ENCODE results near the gene ADAMTS2.

The ADAMTS2 gene

GRCh38 chr5:179212870-179213269, 132.4 kb downstream of the ADAMTS2 start:
- H3K9me3 ChIP-seq (ENCODE audit: control insufficient read depth, low read length) = no peaks in the 10 kb centered on the region
- no peaks in the 10 kb centered on the region for H3K27me3 ChIP-seq (ENCODE audit: control insufficient read depth, insufficient read depth, low read length)
- H3K4me1 ChIP-seq (ENCODE audit: control insufficient read depth, insufficient read depth, low read length) = no peaks in the 10 kb centered on the region
- no peaks in the 10 kb centered on the region for H3K36me3 ChIP-seq (ENCODE audit: control insufficient read depth, insufficient read depth, low read length)
- H3K4me3 ChIP-seq (ENCODE audit: low read length) = no peak overlapping the region
- H3K9ac ChIP-seq (ENCODE audit: low read length) = no peak overlapping the region

DNA sequence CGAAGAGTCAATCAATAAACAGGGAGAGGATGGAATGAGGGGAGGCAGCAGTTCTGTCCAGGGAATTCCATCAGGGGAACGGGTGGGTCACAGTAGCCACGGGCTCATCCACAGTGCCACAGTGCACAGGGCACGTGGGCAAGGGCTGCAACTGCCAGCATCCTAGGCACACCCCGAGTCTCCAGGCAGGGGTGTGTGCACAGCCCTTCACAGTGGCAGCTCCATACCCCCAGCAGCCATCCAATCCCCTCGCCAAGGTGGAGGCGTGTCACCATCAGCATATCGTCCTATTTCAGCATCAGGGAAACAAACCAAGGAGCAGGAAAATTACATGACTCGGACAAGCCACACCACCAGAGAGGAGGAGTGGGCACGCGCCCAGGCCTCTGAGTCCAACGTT, 133.6 kb downstream of the ADAMTS2 start:
- H3K27me3 ChIP-seq (ENCODE audit: control insufficient read depth, insufficient read depth, low read length) = no peaks in the 10 kb centered on the region
- no peak overlapping the region for H3K9ac ChIP-seq (ENCODE audit: low read length)
- H3K4me1 ChIP-seq (ENCODE audit: control insufficient read depth, insufficient read depth, low read length) = no peaks in the 10 kb centered on the region
- no peaks in the 10 kb centered on the region for H3K36me3 ChIP-seq (ENCODE audit: control insufficient read depth, insufficient read depth, low read length)
- H3K4me3 ChIP-seq (ENCODE audit: low read length) = no peak overlapping the region
- H3K9me3 ChIP-seq (ENCODE audit: control insufficient read depth, low read length) = no peaks in the 10 kb centered on the region

GRCh38 chr5:179211068-179211467, 134.2 kb downstream of the ADAMTS2 start:
- no peak overlapping the region for H3K9ac ChIP-seq (ENCODE audit: low read length)
- H3K27me3 ChIP-seq (ENCODE audit: control insufficient read depth, insufficient read depth, low read length) = no peaks in the 10 kb centered on the region
- no peak overlapping the region for H3K4me3 ChIP-seq (ENCODE audit: low read length)
- H3K4me1 ChIP-seq (ENCODE audit: control insufficient read depth, insufficient read depth, low read length) = no peaks in the 10 kb centered on the region
- H3K9me3 ChIP-seq (ENCODE audit: control insufficient read depth, low read length) = no peaks in the 10 kb centered on the region
- no peaks in the 10 kb centered on the region for H3K36me3 ChIP-seq (ENCODE audit: control insufficient read depth, insufficient read depth, low read length)

GRCh38 chr5:179210478-179210877, 134.8 kb downstream of the ADAMTS2 start:
- H3K4me3 ChIP-seq (ENCODE audit: low read length) = no peak overlapping the region
- H3K27me3 ChIP-seq (ENCODE audit: control insufficient read depth, insufficient read depth, low read length) = no peaks in the 10 kb centered on the region

DNA sequence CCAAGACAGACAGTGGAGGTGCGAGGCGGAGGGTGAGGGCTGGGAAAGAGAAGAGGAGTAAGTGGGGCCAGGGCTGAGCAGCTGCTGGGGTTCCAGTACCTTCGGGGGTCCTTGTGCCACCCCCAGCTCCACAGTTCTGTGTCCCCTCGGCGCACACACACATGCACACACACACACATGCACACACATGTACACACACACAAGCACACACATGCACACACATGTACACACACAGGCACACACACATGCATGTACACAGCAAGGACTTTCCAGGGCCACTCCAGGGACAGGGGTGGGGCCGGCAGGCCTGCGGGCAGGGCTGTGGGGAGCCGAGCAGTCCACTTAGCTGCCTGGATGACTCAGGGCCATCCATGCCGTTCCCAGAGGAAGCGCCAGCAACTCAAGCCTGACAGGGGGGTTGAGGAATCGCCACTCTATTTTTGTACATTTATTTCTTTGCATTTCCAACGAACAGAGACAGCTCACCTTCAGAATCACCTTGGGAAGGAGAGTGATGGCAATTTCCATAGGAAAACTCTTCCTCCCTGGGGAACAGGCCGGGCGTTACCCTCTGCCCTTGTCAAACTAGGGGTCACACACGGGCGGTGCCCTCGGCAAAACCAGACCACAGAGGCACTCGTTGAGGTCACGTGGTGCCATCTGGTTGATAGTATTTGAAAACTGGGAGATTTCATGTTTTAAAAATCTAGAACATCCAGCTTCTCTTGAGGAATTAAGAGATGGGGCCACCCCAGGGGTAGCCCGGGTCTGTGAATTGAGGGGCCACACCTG, 135.7 kb downstream of the ADAMTS2 start:
- Histone ChIP-seq H3K36me3 (ENCODE audit: control insufficient read depth, insufficient read depth, low read length) (no peaks in the 10 kb centered on the region), H3K9ac (ENCODE audit: low read length) (no peak overlapping the region), H3K4me3 (ENCODE audit: low read length) (no peak overlapping the region), H3K4me1 (ENCODE audit: control insufficient read depth, insufficient read depth, low read length) (no peaks in the 10 kb centered on the region), H3K27me3 (ENCODE audit: control insufficient read depth, insufficient read depth, low read length) (no peaks in the 10 kb centered on the region), H3K9me3 (ENCODE audit: control insufficient read depth, low read length) (no peaks in the 10 kb centered on the region)

More at GRCh38 chr5:179210478-179210877, 134.8 kb downstream of the ADAMTS2 start:
- no peak overlapping the region for H3K9ac ChIP-seq (ENCODE audit: low read length)
- no peaks in the 10 kb centered on the region for H3K4me1 ChIP-seq (ENCODE audit: control insufficient read depth, insufficient read depth, low read length)
- H3K9me3 ChIP-seq (ENCODE audit: control insufficient read depth, low read length) = no peaks in the 10 kb centered on the region
- no peaks in the 10 kb centered on the region for H3K36me3 ChIP-seq (ENCODE audit: control insufficient read depth, insufficient read depth, low read length)

GRCh38 chr5:179208706-179209358, 136.4 kb downstream of the ADAMTS2 start:
- H3K36me3 ChIP-seq (ENCODE audit: control insufficient read depth, insufficient read depth, low read length) = no peaks in the 10 kb centered on the region
- no peaks in the 10 kb centered on the region for H3K27me3 ChIP-seq (ENCODE audit: control insufficient read depth, insufficient read depth, low read length)
- no peaks in the 10 kb centered on the region for H3K4me1 ChIP-seq (ENCODE audit: control insufficient read depth, insufficient read depth, low read length)
- no peaks in the 10 kb centered on the region for H3K9me3 ChIP-seq (ENCODE audit: control insufficient read depth, low read length)
- H3K4me3 ChIP-seq (ENCODE audit: low read length) = no peak overlapping the region
- H3K9ac ChIP-seq (ENCODE audit: low read length) = no peak overlapping the region

DNA sequence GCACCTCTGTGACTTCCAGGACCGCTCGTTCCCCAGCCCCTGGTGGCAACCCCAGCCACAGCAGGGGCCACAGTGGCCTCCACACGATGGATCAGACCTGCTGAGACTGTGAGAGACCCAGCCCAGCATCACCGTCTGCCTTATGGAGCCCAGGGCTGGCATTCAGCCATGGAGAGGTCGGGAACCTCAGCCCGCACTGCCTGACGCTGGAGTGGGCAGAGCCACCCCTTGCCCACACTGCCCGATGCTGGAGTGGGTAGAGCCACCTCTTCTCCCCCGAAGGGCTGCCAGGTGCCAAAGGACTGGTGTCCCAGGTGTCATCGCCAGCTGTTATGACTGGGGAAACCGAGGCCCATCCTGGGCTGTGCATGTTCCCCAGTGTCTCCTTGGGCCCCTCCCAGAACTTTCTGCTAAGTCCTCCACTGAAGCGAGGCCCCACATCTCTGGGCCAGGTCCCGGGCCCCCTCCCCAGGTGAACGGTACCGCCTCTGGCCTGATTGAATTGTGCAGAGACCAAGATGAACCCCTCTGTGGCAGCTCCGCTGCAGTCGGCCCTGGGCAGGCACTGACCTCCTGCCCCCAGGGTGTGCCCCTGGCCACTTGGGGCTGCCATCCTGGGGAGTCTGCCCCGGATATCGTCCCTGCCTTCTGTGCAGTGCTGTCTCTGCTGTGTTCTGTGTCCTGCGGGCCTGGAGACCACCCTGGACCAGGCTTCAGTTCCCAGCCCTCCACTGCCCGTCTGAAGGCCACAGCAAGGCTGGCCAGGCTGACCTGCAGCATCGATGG, 137.1 kb downstream of the ADAMTS2 start:
- H3K4me1 ChIP-seq (ENCODE audit: control insufficient read depth, insufficient read depth, low read length) = no peaks in the 10 kb centered on the region
- H3K9me3 ChIP-seq (ENCODE audit: control insufficient read depth, low read length) = no peaks in the 10 kb centered on the region
- no peaks in the 10 kb centered on the region for H3K36me3 ChIP-seq (ENCODE audit: control insufficient read depth, insufficient read depth, low read length)
- H3K9ac ChIP-seq (ENCODE audit: low read length) = no peak overlapping the region
- no peak overlapping the region for H3K4me3 ChIP-seq (ENCODE audit: low read length)
- H3K27me3 ChIP-seq (ENCODE audit: control insufficient read depth, insufficient read depth, low read length) = no peaks in the 10 kb centered on the region

DNA sequence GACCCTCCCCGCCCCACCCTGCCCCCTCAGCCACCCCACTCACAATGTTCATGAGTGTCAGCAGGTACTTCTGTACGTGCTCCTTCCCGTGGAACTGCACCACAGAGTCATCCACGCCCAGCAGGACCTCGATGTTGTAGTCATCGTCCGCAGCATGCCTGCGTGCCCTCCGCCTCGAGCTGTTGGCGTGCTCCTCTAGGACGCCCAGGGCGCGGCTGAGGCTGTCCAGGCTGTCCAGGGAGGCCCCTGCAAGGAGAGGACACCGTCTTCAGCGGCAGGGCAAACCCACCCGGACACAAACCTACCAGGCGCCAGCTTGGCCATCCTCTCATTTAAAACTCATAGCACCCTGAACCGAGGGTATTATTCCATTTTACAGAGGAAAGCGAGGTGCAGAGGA, 137.8 kb downstream of the ADAMTS2 start:
- no peaks in the 10 kb centered on the region for H3K27me3 ChIP-seq (ENCODE audit: control insufficient read depth, insufficient read depth, low read length)
- H3K4me1 ChIP-seq (ENCODE audit: control insufficient read depth, insufficient read depth, low read length) = no peaks in the 10 kb centered on the region
- no peak overlapping the region for H3K9ac ChIP-seq (ENCODE audit: low read length)
- no peaks in the 10 kb centered on the region for H3K9me3 ChIP-seq (ENCODE audit: control insufficient read depth, low read length)
- H3K36me3 ChIP-seq (ENCODE audit: control insufficient read depth, insufficient read depth, low read length) = no peaks in the 10 kb centered on the region
- H3K4me3 ChIP-seq (ENCODE audit: low read length) = no peak overlapping the region

DNA sequence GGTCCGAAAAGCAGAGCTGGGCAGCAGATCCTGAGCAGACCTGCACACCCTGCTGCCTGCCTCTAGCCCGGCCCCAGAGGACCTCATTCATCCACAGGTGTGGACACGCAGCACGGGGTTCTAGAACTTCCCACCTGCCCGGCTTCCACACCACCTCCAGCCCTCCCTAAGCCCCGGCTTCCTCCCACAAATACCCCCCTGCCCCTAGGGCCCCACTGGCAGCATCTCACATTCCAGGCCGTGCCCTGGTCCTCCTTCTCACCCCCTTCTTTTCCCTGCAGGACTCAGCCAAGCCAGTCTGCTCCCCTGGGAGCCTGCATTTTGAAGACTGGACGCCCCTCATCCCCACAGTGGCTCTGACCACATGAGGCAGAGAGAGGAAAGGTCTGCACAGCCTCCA, 138.9 kb downstream of the ADAMTS2 start:
- no peak overlapping the region for H3K4me3 ChIP-seq (ENCODE audit: low read length)
- H3K36me3 ChIP-seq (ENCODE audit: control insufficient read depth, insufficient read depth, low read length) = no peaks in the 10 kb centered on the region
- no peaks in the 10 kb centered on the region for H3K4me1 ChIP-seq (ENCODE audit: control insufficient read depth, insufficient read depth, low read length)
- no peaks in the 10 kb centered on the region for H3K27me3 ChIP-seq (ENCODE audit: control insufficient read depth, insufficient read depth, low read length)
- no peaks in the 10 kb centered on the region for H3K9me3 ChIP-seq (ENCODE audit: control insufficient read depth, low read length)
- H3K9ac ChIP-seq (ENCODE audit: low read length) = no peak overlapping the region

- Histone ChIP-seq H3K36me3 (ENCODE audit: control insufficient read depth, insufficient read depth, low read length) (no peaks in the 10 kb centered on the region), H3K9ac (ENCODE audit: low read length) (no peak overlapping the region), H3K9me3 (ENCODE audit: control insufficient read depth, low read length) (no peaks in the 10 kb centered on the region), H3K4me1 (ENCODE audit: control insufficient read depth, insufficient read depth, low read length) (no peaks in the 10 kb centered on the region), H3K27me3 (ENCODE audit: control insufficient read depth, insufficient read depth, low read length) (no peaks in the 10 kb centered on the region), H3K4me3 (ENCODE audit: low read length) (no peak overlapping the region)
Observed at GRCh38 chr5:179205277-179205676, 140.0 kb downstream of the ADAMTS2 start.

DNA sequence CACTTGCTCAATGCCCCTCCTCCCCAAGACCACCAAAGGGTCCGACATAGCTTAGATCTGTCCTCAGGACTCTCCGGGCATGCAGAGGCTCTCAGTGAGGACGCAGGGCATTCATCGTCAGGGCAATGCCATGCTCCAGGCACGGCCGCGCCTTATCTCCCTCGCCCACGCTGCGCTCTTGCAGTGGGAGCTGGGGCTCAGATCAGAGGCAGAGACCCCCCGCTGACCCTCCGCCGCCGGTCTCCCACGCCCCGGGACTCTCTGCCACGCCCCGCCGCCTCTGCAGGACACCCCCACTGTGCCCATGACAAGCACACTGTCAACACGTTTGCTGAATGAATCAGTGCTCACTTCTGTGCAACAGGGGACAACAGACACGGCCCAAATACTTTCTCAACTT, 140.7 kb downstream of the ADAMTS2 start:
- H3K9me3 ChIP-seq (ENCODE audit: control insufficient read depth, low read length) = no peaks in the 10 kb centered on the region
- no peak overlapping the region for H3K9ac ChIP-seq (ENCODE audit: low read length)
- no peaks in the 10 kb centered on the region for H3K27me3 ChIP-seq (ENCODE audit: control insufficient read depth, insufficient read depth, low read length)
- no peak overlapping the region for H3K4me3 ChIP-seq (ENCODE audit: low read length)
- no peaks in the 10 kb centered on the region for H3K36me3 ChIP-seq (ENCODE audit: control insufficient read depth, insufficient read depth, low read length)
- H3K4me1 ChIP-seq (ENCODE audit: control insufficient read depth, insufficient read depth, low read length) = no peaks in the 10 kb centered on the region

DNA sequence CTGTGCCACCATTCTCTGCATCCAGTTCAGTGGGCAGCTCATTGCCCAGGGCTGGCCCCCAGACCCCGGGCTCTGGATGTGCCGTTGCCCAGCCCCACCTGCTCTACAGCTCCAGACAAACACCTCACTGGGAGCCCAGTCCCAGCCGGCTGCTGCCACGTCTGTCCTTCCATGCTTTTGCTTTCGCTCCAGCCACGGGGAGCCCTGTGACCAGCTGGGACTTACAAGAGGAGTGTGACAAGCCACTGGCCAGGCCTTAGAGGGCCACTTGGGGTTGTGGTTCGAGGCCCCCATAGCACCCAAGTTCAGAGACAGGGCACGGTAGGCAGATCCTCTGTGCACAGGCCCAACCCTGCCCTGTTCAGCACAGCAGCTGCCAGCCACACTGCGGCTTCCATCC, 142.0 kb downstream of the ADAMTS2 start:
- H3K27me3 ChIP-seq (ENCODE audit: control insufficient read depth, insufficient read depth, low read length) = no peaks in the 10 kb centered on the region
- no peaks in the 10 kb centered on the region for H3K9me3 ChIP-seq (ENCODE audit: control insufficient read depth, low read length)
- H3K36me3 ChIP-seq (ENCODE audit: control insufficient read depth, insufficient read depth, low read length) = no peaks in the 10 kb centered on the region
- no peak overlapping the region for H3K9ac ChIP-seq (ENCODE audit: low read length)
- no peaks in the 10 kb centered on the region for H3K4me1 ChIP-seq (ENCODE audit: control insufficient read depth, insufficient read depth, low read length)
- no peak overlapping the region for H3K4me3 ChIP-seq (ENCODE audit: low read length)
